ENCODE data around the gene GRK2. TPM values are rescaled to one million over a fixed set of nuclear protein-coding genes. Genes with fewer than 3 reads are reported as not detected.
A peak's percentile ranks its signal among the peaks of the same experiment; 100 is the strongest.

The GRK2 gene
- total RNA-seq, 1 donor from 2014 or later = 53.8 TPM

DNA sequence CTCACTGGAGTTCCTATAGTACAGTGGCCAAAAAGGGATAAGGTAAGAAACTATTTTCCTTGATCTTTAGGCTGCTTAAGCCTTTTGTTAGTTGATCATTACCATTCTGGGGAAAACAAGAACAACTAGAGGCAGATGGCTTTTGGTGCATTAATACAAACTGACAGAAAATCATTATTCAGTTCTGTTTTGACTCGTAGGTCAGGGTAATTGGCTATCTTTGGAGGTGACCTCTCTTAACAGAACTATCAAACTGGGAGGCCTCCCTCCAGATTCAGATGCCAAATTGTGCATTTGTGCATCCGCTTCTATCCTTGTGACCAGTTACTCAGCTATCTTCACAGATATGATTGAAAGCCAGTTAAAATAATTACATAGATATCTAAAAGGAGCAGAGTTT, 23.2 kb upstream of the GRK2 start:
- Histone ChIP-seq H3K27ac (replicated peaks) (peak overlapping the region; percentile 7), H3K36me3 (peaks cover 53% of the 10 kb centered on the region), H3K27me3 (ENCODE audit: low read depth) (no peaks in the 10 kb centered on the region), H3K9me3 (replicated peaks) (no peaks in the 10 kb centered on the region), H3K4me1 (peaks cover 72% of the 10 kb centered on the region), H3K4me3 (peak overlapping the region; percentile 78)
- TF ChIP-seq, protein P1, sequence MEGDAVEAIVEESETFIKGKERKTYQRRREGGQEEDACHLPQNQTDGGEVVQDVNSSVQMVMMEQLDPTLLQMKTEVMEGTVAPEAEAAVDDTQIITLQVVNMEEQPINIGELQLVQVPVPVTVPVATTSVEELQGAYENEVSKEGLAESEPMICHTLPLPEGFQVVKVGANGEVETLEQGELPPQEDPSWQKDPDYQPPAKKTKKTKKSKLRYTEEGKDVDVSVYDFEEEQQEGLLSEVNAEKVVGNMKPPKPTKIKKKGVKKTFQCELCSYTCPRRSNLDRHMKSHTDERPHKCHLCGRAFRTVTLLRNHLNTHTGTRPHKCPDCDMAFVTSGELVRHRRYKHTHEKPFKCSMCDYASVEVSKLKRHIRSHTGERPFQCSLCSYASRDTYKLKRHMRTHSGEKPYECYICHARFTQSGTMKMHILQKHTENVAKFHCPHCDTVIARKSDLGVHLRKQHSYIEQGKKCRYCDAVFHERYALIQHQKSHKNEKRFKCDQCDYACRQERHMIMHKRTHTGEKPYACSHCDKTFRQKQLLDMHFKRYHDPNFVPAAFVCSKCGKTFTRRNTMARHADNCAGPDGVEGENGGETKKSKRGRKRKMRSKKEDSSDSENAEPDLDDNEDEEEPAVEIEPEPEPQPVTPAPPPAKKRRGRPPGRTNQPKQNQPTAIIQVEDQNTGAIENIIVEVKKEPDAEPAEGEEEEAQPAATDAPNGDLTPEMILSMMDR (IDR thresholded peaks at IDR 0.05; ENCODE audit: borderline replicate concordance) = no peak
- DNase-seq = no peak
- intact Hi-C loops (cut with micrococcal nuclease) = no loop called here

DNA sequence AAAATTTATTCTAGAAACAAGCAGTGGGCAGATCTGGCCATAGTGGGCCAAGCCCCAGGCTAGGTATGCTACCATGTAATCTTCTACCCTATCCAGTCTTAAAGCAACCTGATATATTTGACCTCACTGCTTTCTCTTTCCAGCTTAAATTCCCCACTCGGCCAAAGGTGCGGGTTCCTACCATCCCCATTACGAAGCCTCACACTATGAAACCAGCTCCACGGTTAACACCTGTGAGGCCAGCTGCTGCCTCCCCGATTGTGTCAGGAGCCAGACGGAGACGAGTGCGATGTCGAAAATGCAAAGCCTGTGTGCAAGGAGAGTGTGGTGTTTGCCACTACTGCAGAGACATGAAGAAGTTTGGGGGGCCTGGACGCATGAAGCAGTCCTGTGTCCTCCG, 21.2 kb upstream of the GRK2 start:
- no peak for DNase-seq
- Histone ChIP-seq H3K36me3 (peaks cover 73% of the 10 kb centered on the region), H3K27ac (replicated peaks) (no peak overlapping the region), H3K4me1 (peaks cover 69% of the 10 kb centered on the region), H3K27me3 (ENCODE audit: low read depth) (no peaks in the 10 kb centered on the region), H3K9me3 (replicated peaks) (no peaks in the 10 kb centered on the region), H3K4me3 (no peak overlapping the region)
- intact Hi-C loops (cut with micrococcal nuclease) = no loop called here
- TF ChIP-seq, protein P1 (IDR thresholded peaks at IDR 0.05; ENCODE audit: borderline replicate concordance) = no peak

DNA sequence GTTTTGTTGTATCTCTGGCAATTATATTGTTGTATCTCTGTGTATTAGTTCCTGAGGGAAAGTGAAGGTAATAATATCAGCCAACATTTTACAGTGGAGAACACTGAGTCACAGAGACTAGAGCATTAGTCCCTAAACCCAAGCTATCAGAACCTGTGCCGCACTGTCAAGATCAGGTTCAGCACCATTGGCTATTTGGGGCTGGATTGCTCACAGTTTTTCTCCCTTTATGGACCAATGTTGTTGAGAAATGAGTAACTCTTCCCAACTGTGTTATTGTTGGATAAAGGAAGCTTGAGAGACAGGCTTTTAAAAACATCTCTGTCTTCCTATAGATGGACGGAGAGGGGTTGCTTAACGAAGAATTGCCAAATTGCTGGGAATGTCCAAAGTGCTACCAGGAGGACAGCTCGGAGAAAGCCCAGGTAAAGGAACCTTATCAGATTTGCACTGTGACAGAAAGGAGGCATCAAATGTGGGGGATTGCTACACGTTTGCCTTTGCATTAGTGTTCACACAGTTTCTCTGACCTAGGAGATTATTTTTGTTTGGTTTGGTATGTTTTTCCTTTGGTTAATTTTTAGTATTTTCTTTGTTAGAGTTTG, 18.2 kb upstream of the GRK2 start:
- no peaks in the 10 kb centered on the region for H3K27me3 ChIP-seq (ENCODE audit: low read depth)
- H3K27ac ChIP-seq (replicated peaks) = peak overlapping the region; percentile 58
- H3K4me1 ChIP-seq = peaks cover 39% of the 10 kb centered on the region
- H3K36me3 ChIP-seq = peaks cover 100% of the 10 kb centered on the region
- no peak for DNase-seq
- H3K4me3 ChIP-seq = no peak overlapping the region
- TF ChIP-seq, protein P1 (IDR thresholded peaks at IDR 0.05; ENCODE audit: borderline replicate concordance) = no peak
- intact Hi-C loops (cut with micrococcal nuclease) = no loop called here
- H3K9me3 ChIP-seq (replicated peaks) = no peaks in the 10 kb centered on the region

DNA sequence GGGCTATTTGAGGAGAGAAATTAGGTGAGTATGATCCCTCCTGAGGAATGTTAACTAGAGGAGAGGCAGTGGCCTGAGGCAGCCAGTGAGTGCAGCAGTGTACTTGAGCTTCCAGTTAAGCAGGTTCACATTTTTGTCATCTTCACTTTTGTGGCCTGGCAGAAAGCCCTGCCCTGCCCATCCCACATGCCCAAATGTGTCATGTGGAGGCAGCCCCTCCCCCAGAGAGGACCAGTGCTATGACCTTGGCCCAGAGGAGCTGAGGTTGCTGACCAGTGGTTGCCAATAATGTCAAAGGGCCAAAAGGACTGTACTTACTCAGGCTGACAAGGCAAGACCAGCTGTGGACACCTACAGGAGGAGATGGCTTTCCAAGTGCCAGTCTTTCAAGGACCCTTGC, 17.6 kb upstream of the GRK2 start:
- DNase-seq = no peak
- H3K4me3 ChIP-seq = no peak overlapping the region
- peaks cover 33% of the 10 kb centered on the region for H3K4me1 ChIP-seq
- TF ChIP-seq, protein P1 (IDR thresholded peaks at IDR 0.05; ENCODE audit: borderline replicate concordance) = no peak
- H3K9me3 ChIP-seq (replicated peaks) = no peaks in the 10 kb centered on the region
- H3K36me3 ChIP-seq = peaks cover 100% of the 10 kb centered on the region
- H3K27ac ChIP-seq (replicated peaks) = peak overlapping the region; percentile 58
- no peaks in the 10 kb centered on the region for H3K27me3 ChIP-seq (ENCODE audit: low read depth)
- intact Hi-C loops (cut with micrococcal nuclease) = no loop called here

DNA sequence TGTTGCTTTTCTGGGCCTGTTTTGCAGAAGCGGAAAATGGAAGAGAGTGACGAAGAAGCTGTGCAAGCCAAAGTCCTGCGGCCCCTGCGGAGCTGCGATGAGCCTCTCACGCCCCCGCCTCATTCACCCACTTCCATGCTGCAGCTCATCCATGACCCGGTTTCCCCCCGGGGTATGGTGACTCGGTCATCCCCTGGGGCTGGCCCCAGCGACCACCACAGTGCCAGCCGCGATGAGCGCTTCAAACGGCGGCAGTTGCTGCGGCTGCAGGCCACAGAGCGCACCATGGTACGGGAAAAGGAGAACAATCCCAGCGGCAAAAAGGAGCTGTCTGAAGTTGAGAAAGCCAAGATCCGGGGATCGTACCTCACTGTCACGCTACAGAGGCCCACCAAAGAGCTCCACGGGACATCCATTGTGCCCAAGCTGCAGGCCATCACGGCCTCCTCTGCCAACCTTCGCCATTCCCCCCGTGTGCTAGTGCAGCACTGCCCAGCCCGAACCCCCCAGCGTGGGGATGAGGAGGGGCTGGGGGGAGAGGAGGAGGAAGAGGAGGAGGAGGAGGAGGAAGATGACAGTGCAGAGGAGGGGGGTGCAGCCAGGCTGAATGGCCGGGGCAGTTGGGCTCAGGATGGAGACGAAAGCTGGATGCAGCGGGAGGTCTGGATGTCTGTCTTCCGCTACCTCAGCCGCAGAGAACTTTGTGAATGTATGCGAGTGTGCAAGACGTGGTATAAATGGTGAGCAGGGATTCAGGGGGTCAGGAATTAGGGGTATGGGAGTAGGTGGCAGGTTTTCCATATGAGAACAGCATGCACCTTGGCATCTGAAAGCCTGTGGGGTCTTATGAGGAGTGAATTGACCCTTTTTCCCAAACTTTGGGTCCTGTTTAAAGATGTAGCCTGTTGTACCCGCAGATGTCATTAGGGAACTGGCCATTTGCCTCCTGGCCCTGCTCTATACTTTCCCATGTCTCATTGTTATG, 15.9 kb upstream of the GRK2 start:
- Histone ChIP-seq H3K4me1 (peaks cover 21% of the 10 kb centered on the region), H3K9me3 (replicated peaks) (no peaks in the 10 kb centered on the region), H3K4me3 (no peak overlapping the region), H3K36me3 (peaks cover 100% of the 10 kb centered on the region), H3K27ac (replicated peaks) (peak overlapping the region; percentile 58), H3K27me3 (ENCODE audit: low read depth) (no peaks in the 10 kb centered on the region)
- no peak for DNase-seq
- TF ChIP-seq, protein P1 (IDR thresholded peaks at IDR 0.05; ENCODE audit: borderline replicate concordance) = no peak
- intact Hi-C loops (cut with micrococcal nuclease) = no loop called here
